Esophagus muscularis mucosa (tissue), 4 donors: ENCODE results near the gene EXOC1L. TPM values are rescaled to one million over a fixed set of nuclear protein-coding genes. Genes with fewer than 3 reads are reported as not detected.

Experiments used
- DNase-seq: peaks from one replicate; pipeline ENCODE4 v3.0.0-alpha.2; 2017; ENCODE audit errors: extremely low spot score
- H3K27ac ChIP-seq, 4 donors: fragments of 200-600 bp; sonication (generic); replicated peaks in 1 of 4; 1 replicate in 3 of 4; 2 replicates in 1 of 4; pipeline ENCODE4 v1.5.1; 2016 to 2019; ENCODE audit warnings: mild to moderate bottlenecking in 1 of 4
- H3K27me3 ChIP-seq, 4 donors: fragments of 200-600 bp; sonication (generic); one replicate each; pipeline versions ENCODE4 v1.5.1 to v1.6.0; 2016 to 2019
- H3K36me3 ChIP-seq, 4 donors: fragments of 200-600 bp; sonication (generic); one replicate each; pipeline ENCODE4 v1.5.1; 2016 to 2019
- H3K4me1 ChIP-seq, 4 donors: fragments of 200-600 bp; sonication (generic); one replicate each; pipeline ENCODE4 v1.5.1; 2016 to 2019
- H3K4me3 ChIP-seq, 4 donors: fragments of 200-600 bp; sonication (generic); 1 replicate in 2 of 4; 2 replicates in 2 of 4; pipeline ENCODE4 v1.5.1; 2016 to 2019; ENCODE audit warnings: mild to moderate bottlenecking in 4 of 4, moderate library complexity in 1 of 4
- H3K9me3 ChIP-seq, 4 donors: fragments of 200-600 bp; sonication (generic); 1 replicate in 3 of 4; 2 replicates in 1 of 4; pipeline ENCODE4 v1.5.1; 2016 to 2019
- CTCF ChIP-seq, 3 experiments: fragments of 200-600 bp in 2 of 3; fragments of 450-650 bp in 1 of 3; sonication (generic) in 2 of 3; IDR thresholded peaks; one replicate each; pipeline ENCODE4 v1.5.1; 2017 to 2019; ENCODE audit warnings: antibody characterized with exemption in 3 of 3, mild to moderate bottlenecking in 2 of 3, moderate library complexity in 1 of 3
- EP300 ChIP-seq: sonication (generic); formaldehyde crosslinking; IDR thresholded peaks from one replicate; pipeline ENCODE4 v1.6.1; 2017; ENCODE audit warnings: antibody characterized with exemption
- POLR2A ChIP-seq: fragments of 450-650 bp; IDR thresholded peaks from one replicate; pipeline ENCODE4 v1.6.1; 2017; ENCODE audit warnings: antibody characterized with exemption, moderate library complexity, mild to moderate bottlenecking, low read depth
- POLR2AphosphoS5 ChIP-seq, 2 donors: sonication (generic); formaldehyde crosslinking; IDR thresholded peaks; one replicate each; pipeline ENCODE4 v1.6.1; 2017; ENCODE audit warnings: antibody characterized with exemption in 2 of 2
- WGBS: methylation state at CpG from one replicate; pipeline ENCODE4 v1.1.5; 2018; 5-methylcytosine and 5-hydroxymethylcytosine counted together
- intact Hi-C: fragments of 100-400 bp; cut with DNase I; formaldehyde crosslinking; loops from one replicate; pipeline ENCODE4 v1.15.1; 2023
- total RNA-seq, 4 donors: library from RNA; depleted of rRNA; stranded (reverse); fragments of >200 nt; gene quantifications; one replicate each; pipeline versions ENCODE4 v1.1.0 to v1.2.1, GENCODE V29; 2016

The EXOC1L gene
- total RNA-seq, 4 donors from 2014 or later: not detected

- Histone ChIP-seq H3K4me3 (no peak overlapping the region), H3K9me3 (no peaks in the 10 kb centered on the region), H3K4me1 (no peaks in the 10 kb centered on the region), H3K36me3 (no peaks in the 10 kb centered on the region), H3K27me3 (peaks cover 0 to 5% (median 0%) of the 10 kb centered on the region in 4 donors), H3K27ac (no peak overlapping the region)
- intact Hi-C loops: no loop called here
- whole genome bisulfite sequencing: 50% methylated on average over 1 of the region's 1 CpG
- no peak for DNase-seq
- TF ChIP-seq EP300 (no peak), POLR2AphosphoS5 (IDR thresholded peaks at IDR 0.05) (no peak), POLR2A (no peak), CTCF (IDR thresholded peaks at IDR 0.05) (no peak)
Measured at GRCh38 chr4:55801498-55801897, 18.1 kb upstream of the EXOC1L start.

- intact Hi-C loops: no loop called here
- H3K27me3 ChIP-seq: no peaks in the 10 kb centered on the region
- no peaks in the 10 kb centered on the region for H3K9me3 ChIP-seq
- H3K4me1 ChIP-seq: no peaks in the 10 kb centered on the region
- no peak for DNase-seq
- TF ChIP-seq POLR2A (no peak), POLR2AphosphoS5 (IDR thresholded peaks at IDR 0.05) (no peak), EP300 (no peak), CTCF (IDR thresholded peaks at IDR 0.05) (no peak)
- H3K36me3 ChIP-seq: no peaks in the 10 kb centered on the region
- H3K4me3 ChIP-seq: no peak overlapping the region
- no peak overlapping the region for H3K27ac ChIP-seq
Measured at GRCh38 chr4:55807556-55807955, 12.0 kb upstream of the EXOC1L start.

- Histone ChIP-seq H3K27ac (no peak overlapping the region), H3K27me3 (no peaks in the 10 kb centered on the region), H3K4me1 (no peaks in the 10 kb centered on the region), H3K36me3 (no peaks in the 10 kb centered on the region), H3K9me3 (no peaks in the 10 kb centered on the region), H3K4me3 (no peak overlapping the region)
- WGBS: 50% methylated on average over 2 of the region's 2 CpGs
- TF ChIP-seq CTCF (IDR thresholded peaks at IDR 0.05): no peak
- TF ChIP-seq POLR2A: no peak
- no peak for TF ChIP-seq EP300
- TF ChIP-seq POLR2AphosphoS5 (IDR thresholded peaks at IDR 0.05): no peak
- no peak for DNase-seq
- intact Hi-C loops: no loop called here
Measured at GRCh38 chr4:55808186-55808585, 11.4 kb upstream of the EXOC1L start.

GRCh38 chr4:55808632-55809031, 11.0 kb upstream of the EXOC1L start:
- TF ChIP-seq CTCF (IDR thresholded peaks at IDR 0.05) (no peak), POLR2A (no peak), POLR2AphosphoS5 (IDR thresholded peaks at IDR 0.05) (no peak), EP300 (no peak)
- intact Hi-C loops: no loop called here

GRCh38 chr4:55817691-55818090, 1.9 kb upstream of the EXOC1L start:
- intact Hi-C loops: no loop called here
- DNase-seq: no peak
- whole genome bisulfite sequencing: 97% methylated on average over 3 of the region's 3 CpGs
- Histone ChIP-seq H3K27ac (no peak overlapping the region), H3K36me3 (no peaks in the 10 kb centered on the region), H3K9me3 (no peaks in the 10 kb centered on the region), H3K4me1 (peaks cover 0 to 7% (median 3%) of the 10 kb centered on the region in 4 donors), H3K4me3 (no peak overlapping the region), H3K27me3 (peaks cover 0 to 15% (median 4%) of the 10 kb centered on the region in 4 donors)
- TF ChIP-seq EP300 (no peak), CTCF (IDR thresholded peaks at IDR 0.05) (no peak), POLR2AphosphoS5 (IDR thresholded peaks at IDR 0.05) (no peak), POLR2A (no peak)

More at GRCh38 chr4:55808632-55809031, 11.0 kb upstream of the EXOC1L start:
- DNase-seq: no peak
- Histone ChIP-seq H3K4me3 (no peak overlapping the region), H3K36me3 (no peaks in the 10 kb centered on the region), H3K27ac (no peak overlapping the region), H3K27me3 (no peaks in the 10 kb centered on the region), H3K9me3 (no peaks in the 10 kb centered on the region), H3K4me1 (no peaks in the 10 kb centered on the region)
- 30% methylated on average over 5 of the region's 5 CpGs for WGBS
